ENCODE data around the gene WNT3A.

WNT3A gene

DNA sequence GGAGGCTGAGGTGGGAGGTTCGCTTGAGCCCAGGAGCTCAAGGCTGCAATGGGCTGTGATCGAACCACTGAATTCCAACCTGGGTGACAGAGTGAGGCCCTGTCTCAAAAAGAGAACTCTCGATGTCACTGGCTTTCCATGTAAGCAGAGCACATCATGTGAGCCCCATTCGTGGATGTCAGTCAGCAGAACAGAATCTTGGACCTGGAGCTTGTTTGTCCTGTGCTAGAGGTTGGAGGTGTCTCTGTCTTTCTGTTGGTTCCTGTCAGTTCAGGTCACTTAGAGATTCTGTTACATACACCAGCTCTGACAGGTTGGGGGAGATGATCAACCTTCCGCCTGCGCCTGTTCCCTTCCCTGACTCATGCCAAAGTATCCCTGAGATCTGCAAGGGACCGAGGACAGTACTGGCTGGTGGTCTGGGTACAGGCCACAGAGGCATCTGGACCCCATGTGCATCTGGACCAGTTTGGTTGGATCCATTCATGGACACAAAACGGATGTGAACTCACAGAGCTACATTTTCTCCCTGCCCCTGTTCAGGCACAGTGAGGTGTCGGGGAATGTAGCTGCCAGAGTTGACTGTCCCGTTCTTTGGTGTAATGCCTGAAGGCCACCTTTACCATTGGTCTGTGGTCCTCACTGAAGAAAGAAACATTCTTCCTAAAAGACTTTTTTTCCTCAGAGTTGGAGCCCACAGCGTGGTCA lies 85.7 kb downstream of the WNT3A start:
- no peak overlapping the region for H3K4me3 ChIP-seq (ENCODE audit: control insufficient read depth, low read depth, low read length)
- DNase-seq (ENCODE audit: low read depth), result no peak
- TF ChIP-seq, protein P1, sequence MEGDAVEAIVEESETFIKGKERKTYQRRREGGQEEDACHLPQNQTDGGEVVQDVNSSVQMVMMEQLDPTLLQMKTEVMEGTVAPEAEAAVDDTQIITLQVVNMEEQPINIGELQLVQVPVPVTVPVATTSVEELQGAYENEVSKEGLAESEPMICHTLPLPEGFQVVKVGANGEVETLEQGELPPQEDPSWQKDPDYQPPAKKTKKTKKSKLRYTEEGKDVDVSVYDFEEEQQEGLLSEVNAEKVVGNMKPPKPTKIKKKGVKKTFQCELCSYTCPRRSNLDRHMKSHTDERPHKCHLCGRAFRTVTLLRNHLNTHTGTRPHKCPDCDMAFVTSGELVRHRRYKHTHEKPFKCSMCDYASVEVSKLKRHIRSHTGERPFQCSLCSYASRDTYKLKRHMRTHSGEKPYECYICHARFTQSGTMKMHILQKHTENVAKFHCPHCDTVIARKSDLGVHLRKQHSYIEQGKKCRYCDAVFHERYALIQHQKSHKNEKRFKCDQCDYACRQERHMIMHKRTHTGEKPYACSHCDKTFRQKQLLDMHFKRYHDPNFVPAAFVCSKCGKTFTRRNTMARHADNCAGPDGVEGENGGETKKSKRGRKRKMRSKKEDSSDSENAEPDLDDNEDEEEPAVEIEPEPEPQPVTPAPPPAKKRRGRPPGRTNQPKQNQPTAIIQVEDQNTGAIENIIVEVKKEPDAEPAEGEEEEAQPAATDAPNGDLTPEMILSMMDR (conservative IDR thresholded peaks at IDR 0.05; ENCODE audit: control insufficient read depth, insufficient read depth, low read depth, low read length), result no peak

DNA sequence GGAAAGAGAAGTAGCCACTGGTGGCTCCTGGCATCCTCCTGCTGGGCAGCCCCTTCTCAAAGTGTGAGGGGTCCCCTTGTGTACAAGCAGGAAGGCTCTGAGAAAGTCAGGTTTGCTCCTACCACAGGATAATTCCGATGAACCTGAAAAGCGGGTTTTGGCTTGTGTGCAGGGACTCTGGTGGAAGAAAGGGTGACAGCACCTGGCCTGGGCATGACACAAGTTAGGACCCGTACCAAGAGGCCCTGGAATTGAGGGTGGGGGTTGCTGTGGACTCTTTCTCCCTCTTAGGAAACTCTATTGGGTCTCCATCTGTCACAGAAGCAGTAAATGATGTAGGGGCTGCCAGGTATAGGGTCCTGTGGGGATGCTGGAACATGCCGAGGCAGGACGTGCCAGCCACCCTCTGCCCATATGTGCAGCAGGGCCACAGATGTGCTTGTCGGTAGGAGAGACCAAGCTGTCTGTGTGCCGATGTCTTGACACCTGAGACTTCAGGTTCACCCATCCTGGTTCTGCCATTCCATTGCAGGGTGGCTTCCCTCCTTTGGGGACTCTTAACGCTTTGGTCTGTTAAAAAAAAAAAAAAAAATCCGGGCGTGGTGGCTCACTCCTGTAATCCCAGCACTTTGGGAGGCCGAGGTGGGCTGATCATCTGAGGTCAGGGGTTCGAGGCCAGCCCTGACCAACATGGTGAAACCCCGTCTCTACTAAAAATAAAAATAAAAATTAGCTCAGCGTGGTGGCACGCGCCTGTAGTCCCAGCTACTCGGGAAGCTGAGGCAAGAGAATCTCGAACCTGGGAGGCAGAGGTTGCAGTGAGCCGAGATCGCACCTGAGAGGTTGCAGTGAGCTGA lies 86.5 kb downstream of the WNT3A start:
- no peak for DNase-seq (ENCODE audit: low read depth)
- TF ChIP-seq, protein P1 (conservative IDR thresholded peaks at IDR 0.05; ENCODE audit: control insufficient read depth, insufficient read depth, low read depth, low read length), result no peak
- H3K4me3 ChIP-seq (ENCODE audit: control insufficient read depth, low read depth, low read length), result no peak overlapping the region

DNA sequence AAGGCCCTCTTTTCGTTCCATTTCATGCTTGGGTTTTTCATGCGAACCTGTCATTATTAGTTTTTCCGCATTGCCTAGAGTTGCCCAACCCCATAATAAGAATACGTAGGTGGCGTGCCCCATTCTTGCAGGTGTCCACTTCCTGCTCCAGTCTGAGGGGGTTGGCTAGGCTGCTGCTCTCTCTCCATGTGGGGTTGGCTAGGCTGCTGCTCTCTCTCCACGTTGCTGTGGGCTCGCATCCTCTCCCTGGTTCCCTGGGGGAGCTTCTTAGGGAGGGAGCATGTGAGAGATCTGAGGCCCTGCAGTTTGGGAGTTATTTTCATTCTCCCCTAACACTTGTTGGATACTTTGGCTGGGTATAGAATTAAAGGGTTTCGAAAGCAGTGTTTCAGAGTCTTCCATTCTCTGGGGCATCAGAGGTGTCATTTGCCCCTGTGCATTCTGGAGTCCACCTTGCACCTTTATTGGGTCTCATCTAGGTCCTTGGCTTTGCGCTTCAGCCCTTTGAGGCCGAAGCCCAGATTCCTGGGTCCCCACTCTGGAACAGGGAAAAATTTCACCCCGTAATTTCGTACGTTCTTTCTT lies 87.7 kb downstream of the WNT3A start:
- TF ChIP-seq, protein P1 (conservative IDR thresholded peaks at IDR 0.05; ENCODE audit: control insufficient read depth, insufficient read depth, low read depth, low read length), result no peak
- DNase-seq (ENCODE audit: low read depth), result no peak
- H3K4me3 ChIP-seq (ENCODE audit: control insufficient read depth, low read depth, low read length), result no peak overlapping the region

DNA sequence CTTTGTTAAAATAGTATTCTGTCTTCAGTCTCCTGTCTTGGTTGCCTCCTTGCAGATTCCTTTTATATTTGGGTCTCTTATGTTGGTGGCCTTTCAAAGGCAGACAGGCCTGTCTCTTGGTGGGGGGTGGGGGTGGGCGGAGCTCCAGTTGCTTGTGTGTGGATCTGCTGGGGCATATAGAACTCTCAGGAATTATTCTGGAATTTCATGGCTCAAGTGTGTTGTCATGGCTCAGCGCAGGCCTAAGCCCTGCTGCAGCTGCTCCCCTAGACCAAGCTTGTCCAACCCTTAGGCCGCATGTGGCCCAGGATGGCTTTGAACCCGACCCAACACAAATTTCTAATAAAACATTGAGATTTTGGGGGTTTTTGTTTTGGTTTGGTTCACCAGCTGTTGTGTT lies 88.4 kb downstream of the WNT3A start:
- no peak for DNase-seq (ENCODE audit: low read depth)
- H3K4me3 ChIP-seq (ENCODE audit: control insufficient read depth, low read depth, low read length), result no peak overlapping the region
- TF ChIP-seq, protein P1 (conservative IDR thresholded peaks at IDR 0.05; ENCODE audit: control insufficient read depth, insufficient read depth, low read depth, low read length), result no peak

DNA sequence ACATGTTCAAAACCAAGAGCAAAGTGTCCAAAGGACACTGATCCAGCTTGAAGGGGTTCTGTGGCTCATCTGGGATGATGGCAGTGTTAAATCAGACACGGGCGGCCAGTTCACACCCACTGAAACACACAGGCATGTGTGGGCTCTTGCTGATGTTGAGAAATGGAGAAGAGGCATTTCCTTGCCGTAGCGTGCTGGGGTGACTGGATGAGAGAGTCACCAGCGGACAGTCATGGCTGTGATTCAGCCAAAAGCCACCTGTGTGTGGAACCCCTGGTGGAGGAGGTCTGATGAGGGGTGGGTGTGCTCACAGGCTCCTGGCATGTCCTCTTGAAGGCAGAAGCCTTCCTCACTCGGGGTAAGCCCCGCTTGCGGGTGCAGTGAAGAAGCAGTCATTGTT lies 89.1 kb downstream of the WNT3A start:
- no peak for DNase-seq (ENCODE audit: low read depth)
- H3K4me3 ChIP-seq (ENCODE audit: control insufficient read depth, low read depth, low read length), result no peak overlapping the region
- TF ChIP-seq, protein P1 (conservative IDR thresholded peaks at IDR 0.05; ENCODE audit: control insufficient read depth, insufficient read depth, low read depth, low read length), result no peak

DNA sequence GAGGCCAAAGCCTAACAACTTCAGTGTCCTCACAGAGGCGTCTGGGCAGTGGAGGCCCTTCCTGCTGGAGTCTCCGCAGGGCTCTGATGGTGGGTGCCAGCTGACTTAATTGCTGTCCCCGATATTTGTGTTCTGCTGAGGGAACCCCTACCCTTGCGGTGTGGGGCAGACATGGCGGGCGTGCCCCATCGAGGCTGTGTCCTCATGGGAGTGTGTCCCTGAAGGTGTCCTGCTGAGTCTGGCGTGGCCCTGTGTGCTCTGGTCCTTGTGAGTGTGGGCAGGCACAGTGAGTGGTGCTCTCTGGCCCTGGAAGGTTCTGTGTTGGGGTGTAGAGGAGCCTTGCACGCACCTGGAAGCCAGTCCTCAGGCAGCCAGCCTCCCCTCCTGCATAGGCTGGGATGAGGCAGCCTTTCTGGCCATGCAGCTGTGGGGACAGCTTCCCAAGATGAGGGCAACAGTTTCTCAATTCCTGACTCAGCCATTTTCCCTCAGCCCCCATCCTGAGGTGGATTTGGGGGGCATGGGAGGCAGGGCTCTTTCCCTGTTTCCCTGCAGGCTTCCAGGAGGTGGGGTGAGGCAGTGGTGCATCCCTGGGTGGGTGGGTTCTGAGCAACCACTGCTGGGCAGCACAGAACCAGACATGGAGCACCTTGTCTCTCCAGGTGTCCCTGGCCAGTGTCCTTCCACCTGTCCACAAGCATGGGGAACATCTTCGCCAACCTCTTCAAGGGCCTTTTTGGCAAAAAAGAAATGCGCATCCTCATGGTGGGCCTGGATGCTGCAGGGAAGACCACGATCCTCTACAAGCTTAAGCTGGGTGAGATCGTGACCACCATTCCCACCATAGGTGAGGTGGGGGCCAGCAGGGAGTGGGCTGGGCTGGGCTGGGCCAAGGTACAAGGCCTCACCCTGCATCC lies 89.9 kb downstream of the WNT3A start:
- TF ChIP-seq, protein P1 (conservative IDR thresholded peaks at IDR 0.05; ENCODE audit: control insufficient read depth, insufficient read depth, low read depth, low read length), result no peak
- no peak overlapping the region for H3K4me3 ChIP-seq (ENCODE audit: control insufficient read depth, low read depth, low read length)

More for the DNA sequence above, 89.9 kb downstream of the WNT3A start:
- DNase-seq (ENCODE audit: low read depth), result no peak

Measured in fibroblast of mammary gland (primary cell).